Lower leg skin (tissue), 3 donors: Measurements from ENCODE around the gene MTHFD2.

Source experiments
- CTCF ChIP-seq, 3 donors: fragments of 450-650 bp; IDR thresholded peaks; one replicate each; pipeline ENCODE4 v1.5.1; 2016; ENCODE audit warnings: antibody characterized with exemption in 3 of 3, mild to moderate bottlenecking in 3 of 3, moderate library complexity in 2 of 3
- POLR2A ChIP-seq, 2 donors: fragments of 450-650 bp; IDR thresholded peaks; one replicate each; pipeline ENCODE4 v1.6.1; 2016 to 2017; ENCODE audit warnings: antibody characterized with exemption in 2 of 2, mild to moderate bottlenecking in 1 of 2, moderate library complexity in 1 of 2

GRCh38 chr2:74155830-74156229 lies 42.6 kb upstream of the MTHFD2 start:
- TF ChIP-seq CTCF (IDR thresholded peaks at IDR 0.05) (no peak), POLR2A (IDR thresholded peaks at IDR 0.05) (no peak)
